Camera-type eye (tissue), 1 donor: ENCODE data around the gene ZNF569. TPM values are rescaled to one million over a fixed set of nuclear protein-coding genes. Genes with fewer than 3 reads are reported as not detected.

Experiments used
- total RNA-seq: library from RNA; depleted of rRNA; stranded (reverse); fragments of >200 nt; gene quantifications from one replicate; pipeline ENCODE4 v1.2.3, GENCODE V29; 2014

The ZNF569 gene
- 19.5 TPM for total RNA-seq

GRCh38 chr19:37466798-37467607 is at the start of gene ZNF569:
TSS of gene ZNF569 (minus strand) at chr19:37467444. CDS start at chr19:37444921, 22,523 bp downstream.

GRCh38 chr19:37506387-37507166 is 39.3 kb upstream of the ZNF569 start, which contains the start of gene ZNF793:
TSS of gene ZNF793 (plus strand) at chr19:37506939. CDS start at chr19:37523440, 16,501 bp downstream.

GRCh38 chr19:37468961-37469777 is 1.9 kb upstream of the ZNF569 start, which contains the start of gene ZNF570:
TSS of gene ZNF570 (plus strand) at chr19:37469356. CDS start at chr19:37470355, 999 bp downstream.

GRCh38 chr19:37370880-37371661 is 96.2 kb downstream of the ZNF569 start, which contains the start of gene ZNF527:
TSS of gene ZNF527 (plus strand) at chr19:37371099. CDS start at chr19:37374199, 3,100 bp downstream.

Other genes with a start within 250 kb of the ZNF569 start
- gene ZNF383, start 249.2 kb downstream of the ZNF569 start, total RNA-seq, result 21.6 TPM
- gene ZNF527, start 96.3 kb downstream of the ZNF569 start, total RNA-seq, result 25.1 TPM
- gene ZNF570, start 1.9 kb upstream of the ZNF569 start, total RNA-seq, result 19.8 TPM
- 29.5 TPM for gene ZNF793, start 39.5 kb upstream of the ZNF569 start, total RNA-seq
- 31.7 TPM for gene ZNF571, start 127.3 kb upstream of the ZNF569 start, total RNA-seq
- gene ZNF540, start 127.4 kb upstream of the ZNF569 start, total RNA-seq, result 15.2 TPM
- gene ZFP30, start 188.0 kb upstream of the ZNF569 start, total RNA-seq, result 53.0 TPM